GM21515 (cell line): ENCODE results near the gene DUX4.
"Not testable (repeated sequence)": the region's sequence is repeated elsewhere in the genome, so short reads cannot be mapped to it uniquely, and the experiment has no call there.

ENCODE experiments used
- ATAC-seq: cut with Tn5 transposase; IDR thresholded peaks from one replicate; pipeline ENCODE4 v1.9.1; 2021; ENCODE audit not compliant: unreplicated experiment

Gene DUX4

GRCh38 chr4:190173428-190173827 lies at the start of gene DUX4:
Gene DUX4, plus strand, starts transcription at chr4:190173774. Its CDS starts 0 bp downstream, at chr4:190173774.
- ATAC-seq, result not testable (repeated sequence)

GRCh38 chr4:190175436-190175835 lies 1.9 kb downstream of the DUX4 start:
- not testable (repeated sequence) for ATAC-seq

- not testable (repeated sequence) for ATAC-seq
Measured at GRCh38 chr4:190177727-190178605, 4.4 kb downstream of the DUX4 start.

DNA sequence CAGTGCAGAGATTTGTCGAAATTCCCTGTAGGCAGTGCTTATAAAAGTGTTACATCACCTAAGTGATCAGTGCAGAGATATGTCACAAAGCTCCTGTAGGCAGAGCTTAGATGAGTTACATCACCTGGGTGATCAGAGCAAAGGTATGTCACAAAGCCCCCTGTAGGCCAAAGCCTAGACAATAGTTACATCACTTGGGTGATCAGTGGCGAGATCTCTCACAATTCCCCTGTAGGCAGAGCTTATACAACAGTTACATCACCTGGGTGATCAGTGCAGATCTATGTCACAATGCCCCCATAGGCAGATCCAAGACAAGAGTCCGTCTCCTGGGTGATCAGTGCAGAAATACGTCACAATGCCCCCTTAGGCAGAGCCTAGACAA lies 5.0 kb downstream of the DUX4 start:
- ATAC-seq, result not testable (repeated sequence)

DNA sequence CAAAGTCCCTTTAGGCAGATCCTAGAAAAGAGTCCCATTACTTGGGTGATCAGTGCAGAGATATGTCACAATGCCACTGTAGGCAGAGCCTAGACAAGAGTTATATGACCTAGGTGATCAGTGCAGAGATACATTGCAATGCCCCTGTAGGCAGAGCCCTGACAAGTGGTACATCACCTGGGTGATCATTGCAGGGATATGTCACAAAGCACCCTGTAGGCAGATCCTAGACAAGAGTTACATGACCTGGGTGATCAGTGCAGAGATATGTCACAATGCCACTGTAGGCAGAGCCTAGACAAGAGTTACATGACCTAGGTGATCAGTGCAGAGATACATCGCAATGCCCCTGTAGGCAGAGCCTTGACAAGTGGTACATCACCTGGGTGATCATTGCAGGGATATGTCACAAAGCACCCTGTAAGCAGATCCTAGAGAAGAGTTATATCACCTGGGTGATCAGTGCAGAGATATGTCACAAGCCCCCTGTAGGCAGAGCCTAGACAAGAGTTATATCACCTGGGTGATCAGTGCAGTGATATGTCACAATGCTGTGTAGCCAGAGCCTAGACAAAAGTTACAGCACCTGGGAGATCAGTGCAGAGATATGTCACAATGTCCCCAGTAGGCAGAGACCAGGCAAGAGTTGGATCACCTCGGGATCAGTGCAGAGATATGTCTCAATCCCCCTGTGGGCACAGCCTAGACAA lies 5.6 kb downstream of the DUX4 start:
- peak; percentile 54 for ATAC-seq

- ATAC-seq, result peak; percentile 29
Measured at GRCh38 chr4:190179740-190180094, 6.1 kb downstream of the DUX4 start.

- ATAC-seq, result not testable (repeated sequence)
Measured at GRCh38 chr4:190180947-190181346, 7.4 kb downstream of the DUX4 start.

GRCh38 chr4:190181481-190182100 lies 8.0 kb downstream of the DUX4 start:
- not testable (repeated sequence) for ATAC-seq

GRCh38 chr4:190203510-190203909 lies 29.9 kb downstream of the DUX4 start:
- ATAC-seq, result not testable (repeated sequence)
